C4-2B (cell line): ENCODE results near the gene PDE8B.
A peak's percentile ranks its signal among the peaks of the same experiment; 100 is the strongest.

ENCODE experiments used
- H3K27ac ChIP-seq: fragments of 450-650 bp; 2 replicates; pipeline ENCODE4 v1.5.1; 2017
- CTCF ChIP-seq: fragments of 450-650 bp; conservative IDR thresholded peaks from 2 replicates; pipeline ENCODE4 v1.5.1; 2017; ENCODE audit warnings: mild to moderate bottlenecking
- ZFX ChIP-seq: fragments of 450-650 bp; IDR thresholded peaks from 2 replicates; pipeline ENCODE4 v1.6.1; 2017

Gene PDE8B

GRCh38 chr5:77222722-77223121 lies 12.2 kb downstream of the PDE8B start:
- TF ChIP-seq CTCF: no peak
- TF ChIP-seq ZFX: no peak
- H3K27ac ChIP-seq: no peak overlapping the region

DNA sequence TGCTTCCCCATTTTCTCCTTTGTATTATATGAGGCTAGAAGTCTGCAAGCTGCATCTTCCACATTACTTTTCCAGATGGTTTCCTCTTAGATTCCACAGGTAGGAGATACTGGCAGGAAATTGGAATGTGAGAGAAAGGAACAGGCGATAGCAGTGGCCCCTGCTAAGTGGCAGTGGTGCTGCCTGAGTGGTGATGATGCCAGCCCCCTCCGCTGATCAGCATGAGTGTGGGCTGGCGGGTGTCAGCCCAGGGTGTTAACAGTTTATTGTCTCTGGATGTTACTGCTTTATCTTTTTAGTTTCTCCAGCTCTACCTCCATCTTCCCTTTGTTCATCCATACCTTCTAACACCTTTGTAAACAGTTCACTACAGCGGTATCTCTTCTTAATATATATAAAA lies 13.2 kb downstream of the PDE8B start:
- no peak overlapping the region for H3K27ac ChIP-seq
- TF ChIP-seq ZFX: no peak
- no peak for TF ChIP-seq CTCF

- TF ChIP-seq CTCF: no peak
- H3K27ac ChIP-seq: no peak overlapping the region
Measured at GRCh38 chr5:77224672-77225355, 14.3 kb downstream of the PDE8B start.

- TF ChIP-seq ZFX (no peak), CTCF (no peak)
- H3K27ac ChIP-seq: no peak overlapping the region
Measured at GRCh38 chr5:77225531-77225930, 15.1 kb downstream of the PDE8B start.

- H3K27ac ChIP-seq: no peak overlapping the region
- TF ChIP-seq CTCF (no peak), ZFX (no peak)
Measured at GRCh38 chr5:77229887-77230286, 19.4 kb downstream of the PDE8B start.

DNA sequence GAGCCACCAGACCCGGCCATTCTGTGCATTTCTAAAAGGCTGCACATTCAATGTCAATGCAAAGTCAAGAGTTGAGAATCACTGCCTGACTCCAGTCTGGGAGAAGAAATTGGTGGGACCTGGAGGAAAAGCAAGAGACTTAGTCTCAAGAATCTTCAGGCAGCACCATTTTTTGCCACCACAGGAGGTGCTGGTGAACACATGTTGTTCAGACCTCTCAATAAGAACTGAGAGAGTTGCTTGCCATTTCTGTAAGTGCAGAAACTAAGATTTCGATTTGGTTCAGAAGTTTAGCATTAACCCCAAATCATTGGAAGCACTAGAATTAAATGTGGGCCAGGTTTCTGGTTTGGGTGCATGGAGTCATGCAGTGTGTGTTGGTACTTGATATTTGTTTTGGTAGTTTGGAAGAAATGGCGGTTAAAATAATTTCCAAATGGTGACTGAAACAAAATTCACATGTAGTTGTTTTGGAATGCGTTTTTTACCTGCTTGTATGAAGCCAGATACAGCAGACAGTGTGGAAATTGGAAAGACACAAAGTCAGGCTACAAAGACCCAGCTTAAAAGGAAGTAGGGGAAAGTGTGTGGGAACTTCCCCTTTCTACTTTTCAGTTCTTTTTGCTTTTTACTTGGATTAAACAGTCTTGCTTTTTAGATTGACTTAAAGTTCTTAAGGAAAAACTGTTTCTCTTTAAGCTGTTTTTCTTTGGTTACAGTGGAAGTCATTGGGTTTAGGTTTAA lies 20.4 kb downstream of the PDE8B start:
- TF ChIP-seq CTCF (peak; percentile 13; the same call in 1 of the 2 replicates), ZFX (no peak)
- no peak overlapping the region for H3K27ac ChIP-seq

DNA sequence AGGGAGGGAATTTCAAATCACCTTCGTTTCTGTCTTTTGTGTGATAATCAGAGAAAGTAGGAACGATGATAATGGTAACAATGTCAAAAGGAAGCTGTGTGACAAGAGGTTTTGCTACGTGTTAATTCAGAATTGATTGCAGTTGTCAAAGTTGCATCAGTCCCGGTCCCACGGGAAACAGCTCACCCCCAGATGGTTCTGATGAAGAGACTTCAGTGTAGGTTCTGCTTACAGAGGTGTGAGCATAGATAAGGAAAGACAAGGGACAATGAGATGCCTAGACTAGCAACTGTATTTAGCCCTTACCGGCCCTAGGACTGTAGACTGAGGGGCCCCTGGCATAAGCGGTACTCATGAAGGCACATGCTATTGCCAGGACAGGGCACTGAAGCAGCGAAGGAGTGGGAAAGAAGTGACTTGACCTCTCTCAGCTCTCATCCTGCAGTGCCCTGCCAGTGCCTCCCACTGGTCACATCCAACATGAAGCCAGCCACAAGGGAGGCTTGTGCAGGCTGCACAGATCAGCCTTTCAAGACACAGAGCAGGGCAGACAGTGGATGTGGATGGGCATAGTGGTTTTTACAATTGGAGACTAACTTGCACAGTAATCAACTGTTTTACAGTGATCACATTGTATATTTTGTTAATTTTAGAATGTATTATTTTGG lies 21.1 kb downstream of the PDE8B start:
- TF ChIP-seq CTCF (no peak), ZFX (no peak)

More for the DNA sequence above, 21.1 kb downstream of the PDE8B start:
- H3K27ac ChIP-seq: no peak overlapping the region
